HG03039 (cell line): Measurements from ENCODE around the gene HIPK2.
A peak's percentile ranks its signal among the peaks of the same experiment; 100 is the strongest.

Experiments used
- ATAC-seq: cut with Tn5 transposase; IDR thresholded peaks from one replicate; pipeline ENCODE4 v1.9.1; 2021; ENCODE audit warnings: mild to moderate bottlenecking, moderate library complexity; ENCODE audit not compliant: unreplicated experiment

Gene HIPK2

GRCh38 chr7:139737221-139738100, 40.3 kb downstream of the HIPK2 start:
- ATAC-seq, result no peak

GRCh38 chr7:139735912-139736595, 41.7 kb downstream of the HIPK2 start:
- no peak for ATAC-seq

GRCh38 chr7:139735466-139735865, 42.3 kb downstream of the HIPK2 start:
- no peak for ATAC-seq

GRCh38 chr7:139734395-139734794, 43.4 kb downstream of the HIPK2 start:
- no peak for ATAC-seq

GRCh38 chr7:139733751-139734150, 44.0 kb downstream of the HIPK2 start:
- no peak for ATAC-seq

GRCh38 chr7:139732471-139733167, 45.2 kb downstream of the HIPK2 start:
- ATAC-seq, result no peak

- no peak for ATAC-seq
Observed at GRCh38 chr7:139731802-139732470, 45.9 kb downstream of the HIPK2 start.

- no peak for ATAC-seq
Observed at GRCh38 chr7:139730746-139731612, 46.8 kb downstream of the HIPK2 start.

GRCh38 chr7:139728203-139728602, 49.6 kb downstream of the HIPK2 start:
- no peak for ATAC-seq

GRCh38 chr7:139727151-139727705, 50.6 kb downstream of the HIPK2 start:
- ATAC-seq, result no peak

GRCh38 chr7:139726485-139726869, 51.3 kb downstream of the HIPK2 start:
- no peak for ATAC-seq

- no peak for ATAC-seq
Observed at GRCh38 chr7:139725858-139726484, 51.8 kb downstream of the HIPK2 start.

- peak; percentile 58 for ATAC-seq
Observed at GRCh38 chr7:139725077-139725476, 52.7 kb downstream of the HIPK2 start.

GRCh38 chr7:139722604-139723003, 55.2 kb downstream of the HIPK2 start:
- no peak for ATAC-seq

- ATAC-seq, result no peak
Observed at GRCh38 chr7:139721821-139722220, 56.0 kb downstream of the HIPK2 start.

- no peak for ATAC-seq
Observed at GRCh38 chr7:139721417-139721816, 56.4 kb downstream of the HIPK2 start.

GRCh38 chr7:139720705-139721231, 57.0 kb downstream of the HIPK2 start:
- no peak for ATAC-seq

- no peak for ATAC-seq
Observed at GRCh38 chr7:139720186-139720585, 57.6 kb downstream of the HIPK2 start.

- ATAC-seq, result no peak
Observed at GRCh38 chr7:139718859-139719258, 58.9 kb downstream of the HIPK2 start.
